NCI-H69 (cell line): ENCODE results near the gene HSDL2.

ENCODE experiments used
- DNase-seq: peaks from one replicate; lab custom pipeline; 2025; lab: John Stamatoyannopoulos, UW

Gene HSDL2

DNA sequence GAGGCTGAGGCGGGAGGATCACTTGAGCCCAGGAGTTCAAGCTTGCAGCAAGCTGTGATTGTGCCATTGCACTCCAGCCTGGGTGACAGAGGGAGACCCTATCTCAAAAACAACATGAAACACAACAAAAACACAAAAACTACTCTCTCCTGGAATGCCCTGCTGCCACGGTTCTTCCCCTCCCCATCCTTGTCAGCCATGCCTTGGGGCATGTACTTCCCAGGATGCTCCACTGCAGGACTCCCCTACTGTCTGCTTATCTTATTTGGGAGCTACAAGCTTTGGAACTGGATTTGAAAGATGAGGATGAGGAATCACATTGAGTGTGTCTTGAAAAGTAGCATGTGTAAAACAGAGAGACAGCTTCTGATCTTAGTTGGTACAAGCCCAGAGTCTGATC, 66.6 kb downstream of the HSDL2 start:
- no peak for DNase-seq

DNA sequence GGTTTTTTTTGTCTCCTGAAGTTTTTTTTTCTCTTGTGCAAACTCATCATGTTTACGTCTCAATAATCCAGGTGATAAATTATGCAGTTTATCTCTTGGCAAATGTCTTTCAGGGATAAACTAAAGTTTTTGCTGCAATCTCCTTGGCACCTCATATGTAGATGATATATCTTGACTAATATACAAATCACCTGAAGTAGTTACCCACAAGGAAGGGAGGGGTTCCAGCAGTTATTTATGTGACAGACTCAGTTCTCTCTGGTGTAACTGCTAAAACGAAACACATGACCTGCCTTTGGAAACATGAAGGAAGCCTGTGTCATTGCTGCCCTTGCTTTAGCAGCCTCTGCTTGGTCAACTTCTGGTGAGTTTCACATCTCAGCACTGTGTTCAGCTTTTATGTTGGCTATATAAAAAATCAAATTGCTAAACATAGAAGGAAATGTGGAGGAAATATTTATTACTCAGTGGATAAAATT, 67.4 kb downstream of the HSDL2 start:
- no peak for DNase-seq

- DNase-seq: no peak
Observed at GRCh38 chr9:112462855-112463254, 82.9 kb downstream of the HSDL2 start.

DNA sequence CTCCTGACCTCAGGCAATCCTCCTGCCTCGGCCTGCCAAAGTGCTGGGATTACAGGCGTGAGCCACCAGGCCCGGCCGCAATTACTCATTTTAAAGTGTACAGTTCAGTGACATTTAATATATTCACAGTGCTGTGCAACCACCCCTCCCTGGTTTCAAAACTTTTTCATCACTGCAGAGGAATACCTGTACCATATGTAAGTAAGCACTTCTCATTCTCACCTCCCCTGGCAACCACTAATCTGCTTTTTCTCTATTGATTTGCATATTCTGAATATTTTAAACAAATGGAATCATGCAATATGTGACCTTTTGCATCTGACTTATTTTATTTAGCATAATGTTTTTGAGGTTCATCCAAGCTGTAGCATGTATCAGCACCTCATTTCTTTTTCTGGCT, 85.4 kb downstream of the HSDL2 start:
- no peak for DNase-seq

DNA sequence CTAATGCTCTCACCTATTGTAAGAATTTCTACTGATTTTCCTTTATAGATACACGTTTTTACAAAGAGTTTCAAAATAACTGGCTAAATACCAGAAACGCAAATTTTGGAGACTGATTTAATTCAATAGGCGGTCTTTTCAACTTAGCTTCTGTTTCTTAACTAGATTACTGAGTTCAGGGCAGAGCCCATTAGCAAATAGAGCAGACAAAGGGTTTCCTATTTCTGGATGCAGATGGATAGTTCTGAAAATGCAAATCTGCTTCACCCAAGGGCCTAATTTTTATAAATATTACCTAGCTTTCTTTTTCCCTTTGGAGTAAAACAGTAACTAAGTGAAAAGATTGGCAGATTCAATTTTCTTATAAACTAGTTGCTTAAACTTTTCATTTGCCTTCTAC, 93.1 kb downstream of the HSDL2 start:
- no peak for DNase-seq

- no peak for DNase-seq
Observed at GRCh38 chr9:112473986-112474385, 94.1 kb downstream of the HSDL2 start.

DNA sequence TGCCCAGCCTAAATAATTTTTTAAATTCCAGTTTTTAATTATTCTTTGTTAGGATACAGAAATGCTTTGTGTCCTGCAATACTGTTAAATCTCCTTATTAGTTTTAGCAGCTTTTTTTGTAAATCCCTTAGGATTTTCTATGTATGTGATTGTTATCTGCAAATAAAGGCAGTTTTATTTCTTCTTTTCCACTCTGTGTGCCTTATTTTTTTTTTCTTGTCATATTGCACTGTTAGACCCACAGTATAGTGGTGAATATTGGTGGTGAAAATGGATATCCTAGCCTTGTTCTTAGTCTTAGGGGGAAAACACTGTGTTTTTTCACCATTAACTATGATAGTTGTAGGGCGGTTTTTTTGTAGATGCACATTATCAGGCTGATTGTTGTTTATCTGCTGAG, 95.4 kb downstream of the HSDL2 start:
- no peak for DNase-seq

DNA sequence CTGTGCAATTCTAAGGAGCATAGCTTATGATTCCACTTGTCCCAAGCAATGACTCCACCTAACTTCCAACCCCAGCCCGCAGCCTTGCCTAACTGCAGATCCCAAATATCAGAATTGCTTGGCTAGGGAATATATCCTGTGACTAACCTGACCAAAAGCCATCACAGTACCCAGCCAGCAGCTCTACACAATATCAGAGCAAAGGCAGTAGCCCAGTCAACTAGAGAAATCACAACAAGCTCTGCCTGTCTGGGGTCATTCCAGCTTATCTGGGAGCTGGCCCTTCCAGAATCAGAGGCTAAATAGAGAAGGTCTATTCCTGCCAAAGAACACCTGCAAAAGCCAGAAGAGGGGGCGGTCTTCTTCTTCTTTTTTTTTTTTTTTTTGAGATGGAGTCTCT, 97.4 kb downstream of the HSDL2 start:
- DNase-seq: no peak

DNA sequence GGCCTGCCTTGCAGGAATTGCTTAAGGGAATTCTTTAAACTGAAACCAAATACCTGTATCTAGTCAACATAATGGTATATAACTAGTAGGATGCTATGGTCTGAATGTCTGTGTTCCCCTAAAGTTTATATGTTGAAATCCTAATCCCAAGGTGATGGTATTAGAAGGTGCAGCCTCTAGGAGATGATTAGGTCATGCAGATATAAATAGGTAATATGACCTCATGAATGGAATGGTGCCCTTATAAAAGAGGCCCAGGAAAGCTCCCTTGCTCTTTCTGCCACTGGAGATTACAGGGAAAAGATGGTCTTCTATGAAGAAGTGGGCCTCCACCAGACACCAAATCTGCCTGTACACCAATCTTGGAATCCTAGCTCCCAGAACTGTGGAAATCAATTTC, 99.3 kb downstream of the HSDL2 start:
- no peak for DNase-seq

- no peak for DNase-seq
Observed at GRCh38 chr9:112484607-112485006, 104.7 kb downstream of the HSDL2 start.

- DNase-seq: no peak
Observed at GRCh38 chr9:112485574-112485973, 105.7 kb downstream of the HSDL2 start.

GRCh38 chr9:112486221-112487007, 106.5 kb downstream of the HSDL2 start, which contains the start of gene KIAA1958:
KIAA1958 (plus strand) TSS chr9:112486827; CDS start chr9:112574081, 87,254 bp downstream.
- DNase-seq: peak; percentile 96

GRCh38 chr9:112487008-112487798, 107.3 kb downstream of the HSDL2 start:
- DNase-seq: peak; percentile 87

DNA sequence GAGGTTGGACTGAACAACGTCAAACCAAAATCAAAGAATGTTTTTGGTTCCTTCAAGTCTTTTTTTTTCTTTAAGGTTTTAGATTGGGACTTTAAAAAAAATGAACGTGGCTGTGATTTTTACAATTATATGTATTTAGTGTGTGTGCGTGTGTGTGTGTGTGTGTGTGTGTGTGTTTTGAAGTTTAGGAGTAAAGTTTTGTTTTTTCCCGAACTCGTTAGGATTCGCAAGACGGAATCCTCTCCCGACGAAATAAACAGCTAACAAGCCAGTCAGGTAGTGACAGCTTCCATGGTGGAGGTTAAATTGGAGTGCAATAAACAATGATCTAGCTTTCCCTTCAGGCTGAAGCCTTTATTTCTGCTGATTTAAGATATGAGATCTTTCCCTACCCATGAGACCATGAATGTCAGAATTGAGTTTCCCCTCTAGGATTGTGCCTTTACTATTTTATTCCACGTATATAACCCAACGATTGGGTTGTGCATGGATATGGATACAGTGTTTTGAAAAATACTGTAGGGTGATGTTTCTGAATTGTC, 108.0 kb downstream of the HSDL2 start:
- DNase-seq: peak; percentile 57

DNA sequence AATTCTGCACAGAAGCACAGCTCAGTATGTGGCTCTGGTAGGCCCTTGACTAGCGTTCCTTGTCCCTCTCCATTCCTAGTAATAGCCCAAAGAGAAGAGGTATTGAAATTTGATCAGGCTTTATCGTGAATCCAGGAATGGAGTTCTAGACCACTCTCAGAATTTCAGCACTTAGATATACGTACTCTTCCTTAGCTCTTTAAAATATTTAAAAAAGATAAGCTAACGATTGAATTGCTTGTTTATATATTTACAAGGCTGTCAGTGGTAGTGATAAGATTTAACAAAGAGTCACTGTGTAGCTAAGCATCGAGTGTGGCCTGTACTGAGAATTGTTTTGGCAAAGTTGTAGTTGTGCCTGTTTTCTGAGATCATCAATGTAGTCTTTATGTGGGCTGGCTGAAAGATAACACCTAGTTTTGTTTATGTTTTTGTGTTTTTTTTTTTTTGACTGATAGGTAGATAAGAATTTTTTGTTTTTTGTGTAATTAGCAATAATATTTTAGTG, 109.2 kb downstream of the HSDL2 start:
- peak; percentile 55 for DNase-seq

DNA sequence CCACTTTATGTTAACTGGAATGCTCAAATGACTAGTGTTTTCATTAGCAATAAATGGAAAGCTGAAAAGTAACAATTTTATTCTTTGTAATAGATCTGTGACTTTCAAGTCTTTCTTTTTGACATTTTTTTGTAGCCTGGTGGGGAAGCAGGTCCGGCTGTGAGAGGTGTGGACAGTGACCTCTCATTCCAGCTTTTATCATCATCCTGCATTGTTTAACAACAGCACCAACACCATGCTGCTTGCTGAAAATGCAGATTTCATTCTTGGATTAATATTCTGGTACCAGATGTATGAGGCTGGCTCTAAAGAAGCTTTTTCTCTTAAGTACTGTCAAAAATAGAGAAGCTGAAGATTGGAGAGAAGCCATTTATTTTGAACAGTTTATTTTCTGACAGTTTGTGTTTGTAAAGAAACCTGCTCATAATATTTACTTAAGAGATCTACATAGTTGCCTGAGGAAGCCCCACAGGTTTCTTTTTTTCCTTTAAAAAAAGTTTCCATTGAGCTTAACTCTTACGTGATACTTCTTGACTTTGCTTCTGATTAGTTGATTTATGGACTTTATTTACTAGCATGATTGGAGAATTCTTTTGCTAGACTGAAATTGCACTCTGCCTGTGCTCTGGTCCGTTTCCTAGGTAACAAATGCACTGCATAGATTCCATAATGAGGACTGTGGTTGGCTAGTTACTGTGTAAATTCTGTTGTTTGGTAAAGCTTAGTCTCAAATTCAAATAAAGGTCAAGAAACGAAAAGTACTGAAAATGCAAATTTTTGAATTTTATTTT, 110.2 kb downstream of the HSDL2 start:
- peak; percentile 63 for DNase-seq

- no peak for DNase-seq
Observed at GRCh38 chr9:112493393-112494137, 113.7 kb downstream of the HSDL2 start.

GRCh38 chr9:112494153-112494552, 114.2 kb downstream of the HSDL2 start:
- no peak for DNase-seq

DNA sequence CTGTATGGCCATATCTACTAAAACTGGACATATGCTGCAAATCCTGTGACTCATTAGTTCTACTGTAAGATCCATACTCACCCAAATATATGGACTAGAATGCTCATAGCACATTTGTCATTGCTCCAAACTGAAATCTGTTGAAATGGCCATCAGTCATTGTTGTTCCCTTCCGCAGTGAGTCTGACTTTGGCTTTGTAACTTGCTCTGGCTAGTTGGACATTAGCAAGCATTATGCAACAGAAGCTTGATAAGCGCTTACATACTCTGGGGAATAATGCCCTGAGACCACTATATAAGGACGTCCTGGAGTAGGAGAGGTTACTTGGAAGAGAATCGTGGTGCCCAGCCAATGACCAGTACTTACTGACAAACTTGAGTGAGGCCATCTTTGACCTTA, 115.7 kb downstream of the HSDL2 start:
- no peak for DNase-seq

- DNase-seq: no peak
Observed at GRCh38 chr9:112496074-112496722, 116.3 kb downstream of the HSDL2 start.

DNA sequence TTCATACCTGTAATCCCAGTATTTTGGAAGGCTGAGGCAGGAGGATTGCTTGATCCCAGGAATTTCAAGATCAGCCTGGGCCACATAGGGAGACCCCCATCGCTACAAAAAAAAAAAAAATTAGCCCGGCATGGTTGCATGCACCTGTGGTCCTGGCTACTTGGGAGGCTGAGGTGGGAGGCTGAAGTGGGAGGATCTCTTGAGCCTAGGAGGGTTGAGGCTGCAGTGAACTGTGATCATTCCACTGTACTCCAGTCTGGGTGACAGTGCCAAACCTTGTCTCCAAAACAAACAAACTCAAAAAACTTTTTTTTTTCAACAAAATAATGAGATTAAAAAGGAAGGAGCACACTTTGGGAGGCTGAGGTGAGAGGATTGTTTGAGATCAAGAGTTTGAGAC, 120.9 kb downstream of the HSDL2 start:
- no peak for DNase-seq
